ENCODE data around the gene TMED10.
"Not testable (repeated sequence)": the region's sequence is repeated elsewhere in the genome, so short reads cannot be mapped to it uniquely, and the experiment has no call there.

GRCh38 chr14:75150637-75151036 is 25.8 kb downstream of the TMED10 start:
- not testable (repeated sequence) for TF ChIP-seq CTCF (conservative IDR thresholded peaks at IDR 0.05; ENCODE audit: low read depth, low read length); EZH2 (IDR thresholded peaks at IDR 0.05; ENCODE audit: low read length, unreplicated experiment); EZH2phosphoT487 (IDR thresholded peaks at IDR 0.05; ENCODE audit: borderline replicate concordance, low read length)
